OCI-LY7 (cell line): ENCODE measurements around the gene CDH3.

Source experiments
- EZH2phosphoT487 ChIP-seq: fragments of 200-600 bp; sonication (generic); IDR thresholded peaks from 2 replicates; pipeline ENCODE4 v1.6.1; 2018; ENCODE audit warnings: low read depth, borderline replicate concordance, mild to moderate bottlenecking, mixed run types, antibody characterized with exemption, low read length, moderate library complexity, mixed read lengths
- TF ChIP-seq, protein P1 (sequence below): fragments of 200-600 bp; sonication (generic); conservative IDR thresholded peaks from 2 replicates; pipeline ENCODE4 v1.5.1; 2014; ENCODE audit warnings: mild to moderate bottlenecking, antibody characterized with exemption, low read length, moderate library complexity, mixed read lengths

DNA sequence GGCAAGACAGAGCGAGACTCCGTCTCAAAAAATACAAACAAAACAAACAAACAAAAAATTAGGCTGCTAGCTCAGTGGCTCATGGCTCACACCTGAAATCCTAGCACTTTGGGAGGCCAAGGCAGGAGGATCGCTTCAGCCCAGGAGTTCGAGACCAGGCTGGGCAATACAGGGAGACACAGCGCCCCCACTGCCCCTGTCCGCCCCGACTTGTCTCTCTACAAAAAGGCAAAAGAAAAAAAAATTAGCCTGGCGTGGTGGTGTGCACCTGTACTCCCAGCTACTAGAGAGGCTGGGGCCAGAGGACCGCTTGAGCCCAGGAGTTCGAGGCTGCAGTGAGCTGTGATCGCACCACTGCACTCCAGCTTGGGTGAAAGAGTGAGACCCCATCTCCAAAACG is 91.5 kb downstream of the CDH3 start:
- TF ChIP-seq, protein P1, sequence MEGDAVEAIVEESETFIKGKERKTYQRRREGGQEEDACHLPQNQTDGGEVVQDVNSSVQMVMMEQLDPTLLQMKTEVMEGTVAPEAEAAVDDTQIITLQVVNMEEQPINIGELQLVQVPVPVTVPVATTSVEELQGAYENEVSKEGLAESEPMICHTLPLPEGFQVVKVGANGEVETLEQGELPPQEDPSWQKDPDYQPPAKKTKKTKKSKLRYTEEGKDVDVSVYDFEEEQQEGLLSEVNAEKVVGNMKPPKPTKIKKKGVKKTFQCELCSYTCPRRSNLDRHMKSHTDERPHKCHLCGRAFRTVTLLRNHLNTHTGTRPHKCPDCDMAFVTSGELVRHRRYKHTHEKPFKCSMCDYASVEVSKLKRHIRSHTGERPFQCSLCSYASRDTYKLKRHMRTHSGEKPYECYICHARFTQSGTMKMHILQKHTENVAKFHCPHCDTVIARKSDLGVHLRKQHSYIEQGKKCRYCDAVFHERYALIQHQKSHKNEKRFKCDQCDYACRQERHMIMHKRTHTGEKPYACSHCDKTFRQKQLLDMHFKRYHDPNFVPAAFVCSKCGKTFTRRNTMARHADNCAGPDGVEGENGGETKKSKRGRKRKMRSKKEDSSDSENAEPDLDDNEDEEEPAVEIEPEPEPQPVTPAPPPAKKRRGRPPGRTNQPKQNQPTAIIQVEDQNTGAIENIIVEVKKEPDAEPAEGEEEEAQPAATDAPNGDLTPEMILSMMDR = no peak
- no peak for TF ChIP-seq EZH2phosphoT487
